SU-DHL-6 (cell line): ENCODE results near the gene IZUMO2.

Experiments used
- H2AFZ ChIP-seq: fragments of 200-600 bp; sonication (generic); 2 replicates; pipeline ENCODE4 v1.6.1; 2014; ENCODE audit warnings: low read depth, mild to moderate bottlenecking, moderate library complexity, mixed read lengths, antibody characterized with exemption, low read length; ENCODE audit not compliant: severe bottlenecking
- H3F3A ChIP-seq: fragments of 200-600 bp; shearing (Covaris generic); 2 replicates; pipeline ENCODE4 v1.6.0; 2016; ENCODE audit warnings: antibody characterized with exemption, mild to moderate bottlenecking; ENCODE audit not compliant: insufficient read depth
- H3K27ac ChIP-seq: fragments of 200-600 bp; sonication (generic); 2 replicates; pipeline ENCODE4 v1.5.1; 2016; ENCODE audit warnings: low read depth, mild to moderate bottlenecking, low read length, moderate library complexity, mixed read lengths
- H3K27me3 ChIP-seq: fragments of 200-600 bp; sonication (generic), shearing (Covaris generic); 2 replicates; pipeline ENCODE4 v1.6.0; 2014; ENCODE audit warnings: mild to moderate bottlenecking, low read length
- H3K36me3 ChIP-seq: fragments of 200-600 bp; sonication (generic); 2 replicates; pipeline ENCODE4 v1.6.1; 2014; ENCODE audit warnings: mild to moderate bottlenecking, low read length, mixed read lengths
- H3K4me2 ChIP-seq: fragments of 300-600, 200-600 bp; shearing (Covaris generic), sonication (generic); 2 replicates; pipeline ENCODE4 v1.6.0; 2014; ENCODE audit warnings: low read length, low read depth, mild to moderate bottlenecking; ENCODE audit not compliant: poor library complexity, severe bottlenecking
- H3K4me3 ChIP-seq: fragments of 200-600 bp; sonication (generic); 2 replicates; pipeline ENCODE4 v1.5.1; 2014; ENCODE audit warnings: antibody characterized with exemption, low read length, mild to moderate bottlenecking, mixed read lengths; ENCODE audit not compliant: insufficient read depth, poor library complexity, severe bottlenecking
- H3K79me2 ChIP-seq: fragments of 200-600 bp; sonication (generic); 2 replicates; pipeline ENCODE4 v1.6.1; 2014; ENCODE audit warnings: mild to moderate bottlenecking, low read length, moderate library complexity; ENCODE audit not compliant: insufficient read depth
- H3K9ac ChIP-seq: fragments of 200-600 bp; sonication (generic); 2 replicates; pipeline ENCODE4 v1.7.0; 2014; ENCODE audit warnings: mild to moderate bottlenecking, low read length
- H3K9me2 ChIP-seq: fragments of 200-600 bp; sonication (generic); replicated peaks from 2 replicates; pipeline ENCODE4 v1.6.1; 2014; ENCODE audit warnings: low read length; ENCODE audit not compliant: insufficient read depth
- H3K9me3 ChIP-seq: fragments of 200-600 bp; sonication (generic); 2 replicates; pipeline ENCODE4 v1.6.1; 2014; ENCODE audit warnings: low read length, mixed read lengths; ENCODE audit not compliant: insufficient read depth
- H4K20me1 ChIP-seq: fragments of 200-600 bp; sonication (generic); 2 replicates; pipeline ENCODE4 v1.6.1; 2014; ENCODE audit warnings: low read depth, mild to moderate bottlenecking, antibody characterized with exemption, low read length, moderate library complexity, mixed read lengths
- CTCF ChIP-seq: fragments of 200-600 bp; sonication (generic); IDR thresholded peaks from one replicate; pipeline ENCODE4 v1.5.1; 2017; ENCODE audit warnings: antibody characterized with exemption, mild to moderate bottlenecking, low read length, moderate library complexity; ENCODE audit not compliant: insufficient read depth, poor library complexity, severe bottlenecking
- EZH2phosphoT487 ChIP-seq: fragments of 200-600 bp; sonication (generic), shearing (Covaris generic); conservative IDR thresholded peaks from 2 replicates; pipeline ENCODE4 v1.6.1; 2018; ENCODE audit warnings: mild to moderate bottlenecking, antibody characterized with exemption, low read length, moderate library complexity, mixed read lengths

The IZUMO2 gene

GRCh38 chr19:50154529-50154928 is 8.6 kb downstream of the IZUMO2 start:
- Histone ChIP-seq H2AFZ (no peak overlapping the region), H3F3A (no peaks in the 10 kb centered on the region), H3K4me3 (no peak overlapping the region), H3K36me3 (no peaks in the 10 kb centered on the region), H3K9me3 (no peaks in the 10 kb centered on the region), H3K9me2 (no peaks in the 10 kb centered on the region), H3K4me2 (no peak overlapping the region), H4K20me1 (no peaks in the 10 kb centered on the region), H3K79me2 (no peaks in the 10 kb centered on the region), H3K9ac (no peak overlapping the region), H3K27me3 (no peaks in the 10 kb centered on the region), H3K27ac (no peak overlapping the region)
- no peak for TF ChIP-seq CTCF
- TF ChIP-seq EZH2phosphoT487: no peak

- Histone ChIP-seq H3K79me2 (no peaks in the 10 kb centered on the region), H3F3A (no peaks in the 10 kb centered on the region), H3K27me3 (no peaks in the 10 kb centered on the region), H3K4me2 (no peak overlapping the region), H3K9me3 (no peaks in the 10 kb centered on the region), H3K9ac (no peak overlapping the region), H4K20me1 (no peaks in the 10 kb centered on the region), H3K36me3 (no peaks in the 10 kb centered on the region), H3K27ac (no peak overlapping the region), H2AFZ (no peak overlapping the region), H3K9me2 (no peaks in the 10 kb centered on the region), H3K4me3 (no peak overlapping the region)
- TF ChIP-seq EZH2phosphoT487 (no peak), CTCF (no peak)
These were observed 10.5 kb downstream of the IZUMO2 start for GRCh38 chr19:50152578-50152977.

GRCh38 chr19:50148528-50148927 is 14.6 kb downstream of the IZUMO2 start:
- H3K9ac ChIP-seq: no peak overlapping the region
- H3K79me2 ChIP-seq: no peaks in the 10 kb centered on the region
- H3K4me3 ChIP-seq: no peak overlapping the region
- no peak overlapping the region for H3K4me2 ChIP-seq
- H3K27ac ChIP-seq: no peak overlapping the region
- TF ChIP-seq EZH2phosphoT487 (no peak), CTCF (no peak)
- no peaks in the 10 kb centered on the region for H3K9me2 ChIP-seq
- H4K20me1 ChIP-seq: no peaks in the 10 kb centered on the region
- no peaks in the 10 kb centered on the region for H3F3A ChIP-seq
- no peaks in the 10 kb centered on the region for H3K27me3 ChIP-seq
- no peak overlapping the region for H2AFZ ChIP-seq
- no peaks in the 10 kb centered on the region for H3K36me3 ChIP-seq
- no peaks in the 10 kb centered on the region for H3K9me3 ChIP-seq
